SKM-1 (cell line): ENCODE data around the gene DNAJB6.

ENCODE experiments used
- DNase-seq: peaks from one replicate; lab custom pipeline; 2025; ENCODE audit not compliant: unreplicated experiment; lab: John Stamatoyannopoulos, UW

DNAJB6 gene

DNA sequence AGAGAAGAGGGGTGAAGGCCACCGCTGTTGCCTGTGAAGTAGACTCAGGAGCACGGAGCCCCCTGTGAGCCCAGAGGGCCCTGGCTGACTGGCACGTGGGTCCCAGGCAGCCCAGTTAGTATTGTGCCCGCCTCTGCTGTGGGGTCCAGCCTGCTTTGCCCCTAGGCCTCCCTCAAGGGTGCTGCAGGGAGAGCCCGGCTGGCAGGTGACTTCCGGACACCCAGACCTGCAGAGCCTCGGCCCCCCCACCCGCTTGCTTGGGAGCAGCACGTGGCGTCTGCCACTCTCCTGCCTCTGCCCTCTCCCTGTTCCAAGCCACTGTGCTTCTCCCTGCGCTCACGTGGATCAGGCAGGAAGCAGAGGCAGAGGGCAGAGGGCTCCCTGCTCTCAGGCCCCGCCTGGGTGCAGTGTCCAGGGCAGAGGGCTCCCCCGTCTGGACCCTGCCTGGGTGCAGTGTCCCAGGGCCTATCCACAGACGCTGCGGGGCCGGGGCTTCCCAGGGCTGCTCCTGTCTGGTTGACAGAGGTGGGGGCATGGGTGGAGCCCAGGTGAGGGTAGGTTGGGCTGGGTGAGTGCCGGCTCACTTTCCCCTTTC lies 88.4 kb downstream of the DNAJB6 start:
- no peak for DNase-seq

GRCh38 chr7:157425761-157426160 lies 89.0 kb downstream of the DNAJB6 start:
- DNase-seq: no peak

DNA sequence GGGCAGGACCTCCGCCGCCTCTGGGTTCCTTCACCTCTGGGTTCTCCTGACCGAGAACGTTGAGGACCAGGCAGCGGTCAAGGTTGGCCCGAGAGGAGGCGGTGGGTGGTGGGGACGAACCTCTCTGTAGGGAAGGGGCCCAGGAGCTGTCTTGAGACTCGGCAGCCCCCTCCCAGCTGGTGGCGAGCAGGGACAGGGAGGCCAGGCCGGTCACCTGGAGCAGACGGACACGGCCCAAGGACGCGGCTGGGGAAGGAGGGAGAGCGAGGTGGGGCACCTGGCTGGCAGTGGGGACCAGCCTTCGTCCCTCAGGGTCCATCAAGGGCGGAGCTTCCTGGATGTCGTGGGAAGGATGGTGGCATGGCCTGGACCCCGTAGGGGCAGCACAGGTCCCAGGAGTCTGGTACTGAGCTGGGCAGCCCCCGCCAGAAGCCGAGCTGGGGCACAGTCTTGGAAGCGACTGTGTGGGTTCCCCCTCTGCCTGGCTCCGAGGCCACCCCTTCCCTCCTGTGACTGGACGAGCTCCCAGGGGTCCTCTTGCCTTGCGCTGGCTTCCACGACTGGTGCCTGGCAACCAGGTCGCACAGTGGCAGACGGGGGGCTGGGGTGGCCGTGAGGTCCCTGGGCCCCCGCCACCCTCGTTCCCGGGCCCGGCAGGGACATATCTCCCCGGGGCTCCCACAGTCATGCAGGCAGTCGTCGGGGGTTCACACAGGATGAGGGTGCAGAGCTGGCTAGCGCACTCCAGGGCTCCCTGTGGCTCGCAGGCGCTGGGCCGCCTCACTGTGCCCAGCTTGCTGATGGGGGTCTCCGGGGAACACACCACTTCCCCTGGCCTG lies 89.9 kb downstream of the DNAJB6 start:
- DNase-seq: no peak

- DNase-seq: no peak
These were observed 91.2 kb downstream of the DNAJB6 start for GRCh38 chr7:157427811-157428553.

GRCh38 chr7:157428554-157428945 lies 91.7 kb downstream of the DNAJB6 start:
- DNase-seq: no peak

DNA sequence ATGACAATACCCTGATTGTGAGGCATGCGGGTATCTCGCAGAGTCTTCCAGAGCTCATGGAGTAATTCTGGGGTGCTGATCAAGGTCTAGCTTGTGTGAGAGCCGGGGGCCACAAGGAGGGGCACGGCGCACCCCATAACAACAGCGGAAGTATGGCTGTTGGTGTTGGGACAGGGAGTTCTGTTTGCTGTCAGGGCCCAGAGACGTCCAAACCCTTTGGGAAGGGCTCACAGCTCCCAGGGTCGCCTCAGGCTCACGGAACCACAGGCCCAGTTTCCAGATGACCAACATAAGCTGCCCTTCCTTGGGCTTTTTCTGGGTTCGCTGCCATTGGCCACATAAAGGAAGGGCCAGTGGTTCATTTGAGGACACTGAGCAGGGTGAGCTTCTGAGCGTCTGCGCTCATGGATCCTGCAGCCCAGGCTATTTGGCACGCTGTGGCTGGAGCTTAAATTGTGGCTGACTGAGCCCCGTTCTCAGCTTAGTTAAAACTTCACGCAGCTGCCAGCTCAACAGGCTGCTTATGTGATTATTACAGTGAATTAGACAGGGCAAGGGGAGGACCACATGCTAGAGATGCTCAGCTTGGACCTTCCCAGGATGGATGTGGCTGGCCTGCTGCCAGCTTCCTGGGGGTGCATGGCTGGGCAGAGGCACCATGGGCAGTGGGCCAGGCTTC lies 92.3 kb downstream of the DNAJB6 start:
- DNase-seq: no peak

- no peak for DNase-seq
These were observed 92.9 kb downstream of the DNAJB6 start for GRCh38 chr7:157429680-157430224.

- DNase-seq: no peak
These were observed 93.9 kb downstream of the DNAJB6 start for GRCh38 chr7:157430721-157431120.

- no peak for DNase-seq
These were observed 94.6 kb downstream of the DNAJB6 start for GRCh38 chr7:157431173-157431950.

GRCh38 chr7:157431951-157432540 lies 95.2 kb downstream of the DNAJB6 start:
- DNase-seq: no peak

DNA sequence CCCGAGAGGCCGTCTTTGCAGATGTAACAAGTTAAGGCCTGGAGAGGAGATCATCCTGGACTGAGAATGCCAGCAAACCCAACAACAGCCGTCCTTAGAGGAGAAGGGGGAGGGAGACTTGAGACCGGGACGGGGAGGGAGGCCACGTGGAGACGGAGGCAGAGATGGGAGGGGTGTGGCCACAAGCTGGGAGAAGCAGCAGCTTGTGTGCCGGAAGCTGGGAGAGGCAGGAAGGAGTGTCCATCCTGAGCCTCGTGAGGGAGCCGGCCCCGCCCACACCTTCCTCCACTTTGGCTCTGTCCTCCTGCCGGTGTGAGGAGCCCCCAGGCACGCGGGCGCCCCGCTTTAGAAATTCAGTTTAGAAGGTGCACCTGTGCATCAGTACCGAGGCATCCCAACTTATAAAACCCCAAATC lies 95.7 kb downstream of the DNAJB6 start:
- DNase-seq: no peak

- no peak for DNase-seq
These were observed 96.3 kb downstream of the DNAJB6 start for GRCh38 chr7:157432957-157433576.

DNA sequence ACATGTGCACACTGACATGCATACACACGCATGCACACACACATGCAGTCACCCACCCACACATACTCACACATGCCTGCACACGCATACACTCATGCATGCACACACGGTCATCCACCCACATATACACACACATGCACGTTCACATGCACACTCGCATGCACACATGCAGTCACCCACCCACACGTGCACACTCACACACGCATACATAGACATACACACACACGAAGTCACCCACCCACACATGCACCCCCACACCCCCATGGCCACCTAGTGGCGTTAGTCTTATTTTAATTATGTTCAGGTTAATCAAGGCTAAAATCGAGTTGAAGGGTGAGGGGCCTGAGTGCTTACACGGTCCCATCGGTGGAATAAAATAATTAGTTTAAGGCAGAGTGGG lies 96.8 kb downstream of the DNAJB6 start:
- no peak for DNase-seq

DNA sequence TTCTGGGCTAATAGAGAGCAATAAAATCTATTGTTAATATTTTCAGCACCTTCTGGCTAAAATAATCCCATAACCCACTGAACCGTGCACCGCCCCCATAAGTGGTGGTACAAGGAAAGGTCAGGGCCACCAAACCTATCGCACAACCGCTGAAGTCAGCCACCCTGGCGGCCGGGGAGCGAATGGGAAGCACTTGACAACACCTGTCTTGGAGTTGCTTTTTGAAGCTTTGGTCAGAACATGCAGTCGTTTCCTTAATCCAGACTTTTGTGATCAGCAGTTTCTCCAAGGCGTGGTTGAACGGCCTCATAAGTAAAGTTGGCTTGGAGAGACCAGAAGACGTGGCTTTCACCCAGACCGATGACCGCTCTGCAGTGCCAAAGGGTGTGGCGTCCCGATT lies 97.4 kb downstream of the DNAJB6 start:
- DNase-seq: no peak

DNA sequence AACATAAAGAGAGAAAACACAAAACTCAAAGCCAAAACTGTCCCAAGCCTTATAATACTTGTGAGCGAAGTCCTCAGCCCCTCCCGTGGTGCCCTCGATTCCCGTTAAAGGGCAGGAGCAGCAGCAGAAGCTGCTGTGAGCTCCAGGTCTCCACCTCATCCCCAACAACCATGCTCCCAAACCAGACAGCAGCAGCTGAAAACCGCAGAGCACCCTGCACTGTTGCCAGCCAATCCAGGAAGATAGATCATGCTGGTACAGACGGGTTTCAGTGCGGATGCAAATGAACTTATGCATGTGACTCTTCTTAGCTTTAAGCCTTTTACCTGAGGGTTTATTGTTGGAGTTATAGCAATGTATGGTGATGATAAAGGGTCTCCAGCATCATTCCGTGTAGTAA lies 97.9 kb downstream of the DNAJB6 start:
- no peak for DNase-seq

- no peak for DNase-seq
These were observed 99.3 kb downstream of the DNAJB6 start for GRCh38 chr7:157436076-157436475.

DNA sequence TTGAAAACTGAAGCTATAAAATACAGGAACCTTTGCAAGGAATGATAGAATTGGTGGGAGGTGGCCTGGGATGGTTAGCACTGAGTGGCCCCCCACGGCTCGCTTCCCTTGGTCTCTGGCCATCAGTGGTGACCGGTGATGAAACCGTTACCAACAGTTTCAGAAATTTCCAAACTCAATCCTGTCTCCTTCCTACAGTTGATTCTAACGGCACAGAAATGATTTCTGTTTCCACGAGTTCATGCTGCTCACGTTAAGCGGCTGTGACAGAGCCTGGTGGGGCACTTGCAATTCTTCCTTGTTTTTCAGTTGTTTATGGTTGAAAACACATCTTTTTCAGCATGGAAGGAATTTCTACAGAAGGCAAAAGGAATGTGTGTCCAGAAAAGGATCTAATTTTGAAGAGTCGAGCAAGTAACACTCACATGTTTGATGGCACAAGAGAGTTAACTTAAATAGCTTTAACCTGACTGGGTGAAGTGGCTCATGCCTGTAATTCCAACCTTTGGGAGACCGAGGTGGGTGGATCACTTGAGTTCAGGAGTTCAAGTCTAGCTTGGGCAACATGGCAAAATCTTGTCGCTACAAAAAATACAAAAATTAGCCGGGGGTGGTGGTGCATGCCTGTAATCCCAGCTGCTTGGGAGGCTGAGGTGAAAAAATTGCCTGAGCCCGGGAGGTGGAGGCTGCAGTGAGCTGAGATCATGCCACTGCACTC lies 100.1 kb downstream of the DNAJB6 start:
- DNase-seq: no peak

DNA sequence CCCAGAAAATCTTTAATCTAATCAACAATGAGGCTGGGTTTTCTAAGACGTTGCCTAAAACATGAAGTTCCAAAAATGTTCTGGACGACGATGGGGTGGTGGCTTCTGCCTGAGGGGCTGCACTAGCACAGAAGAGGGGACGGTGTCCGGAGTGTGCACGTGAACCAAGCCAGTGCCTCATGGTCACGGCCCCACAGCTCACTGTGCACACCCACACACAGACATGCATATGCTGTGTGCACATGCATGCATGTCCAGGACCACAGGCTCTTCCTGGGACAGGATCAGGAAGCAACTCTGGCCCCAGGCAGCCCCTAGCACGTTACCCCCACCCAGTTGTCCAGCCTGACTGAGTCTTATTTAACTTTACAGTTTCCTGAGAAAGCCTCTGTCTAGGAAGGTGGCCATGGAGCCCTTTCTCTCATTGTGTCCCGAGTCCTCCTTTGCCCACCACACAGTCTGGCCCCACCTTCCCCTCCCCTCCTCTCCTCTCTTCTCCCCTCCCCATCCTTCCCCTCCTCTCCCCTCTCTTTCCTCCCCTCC lies 100.8 kb downstream of the DNAJB6 start:
- DNase-seq: no peak
